Astrocyte (in vitro differentiated cells and primary cell): ENCODE results near the gene FAM53A.

Source experiments
- EZH2 ChIP-seq: IDR thresholded peaks from 2 replicates; pipeline ENCODE4 v1.6.1; 2012; ENCODE audit warnings: mild to moderate bottlenecking, low read length, inconsistent platforms; ENCODE audit not compliant: insufficient read depth
- TF ChIP-seq, protein P1 (sequence below): IDR thresholded peaks from 2 replicates; pipeline ENCODE4 v1.5.1; 2011; ENCODE audit warnings: low read depth, mild to moderate bottlenecking, inconsistent platforms, low read length, moderate library complexity; ENCODE audit not compliant: insufficient read depth

DNA sequence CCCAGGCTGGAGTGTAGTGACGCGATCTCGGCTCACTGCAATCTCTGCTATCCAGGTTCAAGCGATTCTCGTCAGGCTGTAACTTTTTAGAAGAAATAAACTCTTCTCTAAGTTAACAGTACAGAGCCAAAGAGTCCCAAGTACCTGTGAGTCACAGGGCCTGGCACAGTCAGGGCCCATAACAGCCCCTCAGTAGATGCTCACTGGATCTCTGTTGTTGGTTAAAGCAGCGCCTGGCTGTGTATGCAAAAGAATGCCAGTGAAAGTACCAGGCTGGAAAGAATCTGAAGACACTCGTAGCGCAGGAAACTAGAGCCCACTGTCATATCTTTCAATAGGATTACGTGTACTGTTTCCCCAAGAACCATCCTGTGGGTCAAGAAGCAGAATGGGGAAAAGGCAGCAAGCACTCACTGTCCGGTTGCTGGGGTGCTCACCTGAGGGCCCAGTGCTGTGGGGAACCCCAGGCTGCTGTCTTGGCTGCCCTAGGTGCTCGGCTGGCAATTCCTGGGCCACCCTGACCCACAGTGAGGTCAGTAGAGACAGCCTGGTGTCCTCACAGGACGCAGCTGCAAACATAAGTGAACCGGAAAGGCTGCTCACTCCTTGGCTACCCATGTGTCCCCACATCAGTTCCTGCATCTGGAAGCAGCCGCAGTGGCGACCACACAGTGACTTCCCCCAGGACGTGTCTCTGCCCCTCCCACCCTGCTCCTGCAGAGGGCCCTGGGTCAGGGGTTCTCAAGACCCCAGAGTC is 31.1 kb upstream of the FAM53A start:
- TF ChIP-seq, protein P1, sequence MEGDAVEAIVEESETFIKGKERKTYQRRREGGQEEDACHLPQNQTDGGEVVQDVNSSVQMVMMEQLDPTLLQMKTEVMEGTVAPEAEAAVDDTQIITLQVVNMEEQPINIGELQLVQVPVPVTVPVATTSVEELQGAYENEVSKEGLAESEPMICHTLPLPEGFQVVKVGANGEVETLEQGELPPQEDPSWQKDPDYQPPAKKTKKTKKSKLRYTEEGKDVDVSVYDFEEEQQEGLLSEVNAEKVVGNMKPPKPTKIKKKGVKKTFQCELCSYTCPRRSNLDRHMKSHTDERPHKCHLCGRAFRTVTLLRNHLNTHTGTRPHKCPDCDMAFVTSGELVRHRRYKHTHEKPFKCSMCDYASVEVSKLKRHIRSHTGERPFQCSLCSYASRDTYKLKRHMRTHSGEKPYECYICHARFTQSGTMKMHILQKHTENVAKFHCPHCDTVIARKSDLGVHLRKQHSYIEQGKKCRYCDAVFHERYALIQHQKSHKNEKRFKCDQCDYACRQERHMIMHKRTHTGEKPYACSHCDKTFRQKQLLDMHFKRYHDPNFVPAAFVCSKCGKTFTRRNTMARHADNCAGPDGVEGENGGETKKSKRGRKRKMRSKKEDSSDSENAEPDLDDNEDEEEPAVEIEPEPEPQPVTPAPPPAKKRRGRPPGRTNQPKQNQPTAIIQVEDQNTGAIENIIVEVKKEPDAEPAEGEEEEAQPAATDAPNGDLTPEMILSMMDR = no peak
- TF ChIP-seq EZH2 = no peak
